HL-60 (cell line): ENCODE measurements around the gene NKAIN2.
"Not testable (repeated sequence)": the region's sequence is repeated elsewhere in the genome, so short reads cannot be mapped to it uniquely, and the experiment has no call there.

ENCODE experiments used
- GABPA ChIP-seq: IDR thresholded peaks from 2 replicates; pipeline ENCODE4 v1.6.1; 2012; ENCODE audit warnings: low read depth
- POLR2AphosphoS5 ChIP-seq: IDR thresholded peaks from 2 replicates; pipeline ENCODE4 v1.6.1; 2012; ENCODE audit warnings: low read depth
- SPI1 ChIP-seq: IDR thresholded peaks from 2 replicates; pipeline ENCODE4 v1.6.1; 2012; ENCODE audit warnings: low read depth, mild to moderate bottlenecking, borderline replicate concordance
- TF ChIP-seq, protein P1 (sequence below): IDR thresholded peaks from one replicate; pipeline ENCODE4 v1.5.1; 2011; ENCODE audit warnings: low read length, control low read depth, inconsistent platforms; ENCODE audit not compliant: insufficient read depth
- TF ChIP-seq, protein P2 (sequence below): IDR thresholded peaks from 2 replicates; pipeline ENCODE4 v1.6.1; 2012; ENCODE audit warnings: low read depth; ENCODE audit not compliant: insufficient replicate concordance

DNA sequence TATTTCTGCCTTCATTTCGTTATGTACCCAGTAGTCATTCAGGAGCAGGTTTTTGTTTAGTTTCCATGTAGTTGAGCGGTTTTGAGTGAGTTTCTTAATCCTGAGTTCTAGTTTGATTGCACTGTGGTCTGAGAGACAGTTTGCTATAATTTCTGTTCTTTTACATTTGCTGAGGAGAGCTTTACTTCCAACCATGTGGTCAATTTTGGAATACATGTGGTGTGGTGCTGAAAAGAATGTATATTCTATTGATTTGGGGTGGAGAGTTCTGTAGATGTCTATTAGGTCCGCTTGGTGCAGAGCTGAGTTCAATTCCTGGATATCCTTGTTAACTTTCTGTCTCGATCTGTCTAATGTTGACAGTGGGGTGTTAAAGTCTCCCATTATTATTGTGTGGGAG lies 606.8 kb downstream of the NKAIN2 start:
- TF ChIP-seq, protein P1, sequence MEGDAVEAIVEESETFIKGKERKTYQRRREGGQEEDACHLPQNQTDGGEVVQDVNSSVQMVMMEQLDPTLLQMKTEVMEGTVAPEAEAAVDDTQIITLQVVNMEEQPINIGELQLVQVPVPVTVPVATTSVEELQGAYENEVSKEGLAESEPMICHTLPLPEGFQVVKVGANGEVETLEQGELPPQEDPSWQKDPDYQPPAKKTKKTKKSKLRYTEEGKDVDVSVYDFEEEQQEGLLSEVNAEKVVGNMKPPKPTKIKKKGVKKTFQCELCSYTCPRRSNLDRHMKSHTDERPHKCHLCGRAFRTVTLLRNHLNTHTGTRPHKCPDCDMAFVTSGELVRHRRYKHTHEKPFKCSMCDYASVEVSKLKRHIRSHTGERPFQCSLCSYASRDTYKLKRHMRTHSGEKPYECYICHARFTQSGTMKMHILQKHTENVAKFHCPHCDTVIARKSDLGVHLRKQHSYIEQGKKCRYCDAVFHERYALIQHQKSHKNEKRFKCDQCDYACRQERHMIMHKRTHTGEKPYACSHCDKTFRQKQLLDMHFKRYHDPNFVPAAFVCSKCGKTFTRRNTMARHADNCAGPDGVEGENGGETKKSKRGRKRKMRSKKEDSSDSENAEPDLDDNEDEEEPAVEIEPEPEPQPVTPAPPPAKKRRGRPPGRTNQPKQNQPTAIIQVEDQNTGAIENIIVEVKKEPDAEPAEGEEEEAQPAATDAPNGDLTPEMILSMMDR: not testable (repeated sequence)
- TF ChIP-seq, protein P2, sequence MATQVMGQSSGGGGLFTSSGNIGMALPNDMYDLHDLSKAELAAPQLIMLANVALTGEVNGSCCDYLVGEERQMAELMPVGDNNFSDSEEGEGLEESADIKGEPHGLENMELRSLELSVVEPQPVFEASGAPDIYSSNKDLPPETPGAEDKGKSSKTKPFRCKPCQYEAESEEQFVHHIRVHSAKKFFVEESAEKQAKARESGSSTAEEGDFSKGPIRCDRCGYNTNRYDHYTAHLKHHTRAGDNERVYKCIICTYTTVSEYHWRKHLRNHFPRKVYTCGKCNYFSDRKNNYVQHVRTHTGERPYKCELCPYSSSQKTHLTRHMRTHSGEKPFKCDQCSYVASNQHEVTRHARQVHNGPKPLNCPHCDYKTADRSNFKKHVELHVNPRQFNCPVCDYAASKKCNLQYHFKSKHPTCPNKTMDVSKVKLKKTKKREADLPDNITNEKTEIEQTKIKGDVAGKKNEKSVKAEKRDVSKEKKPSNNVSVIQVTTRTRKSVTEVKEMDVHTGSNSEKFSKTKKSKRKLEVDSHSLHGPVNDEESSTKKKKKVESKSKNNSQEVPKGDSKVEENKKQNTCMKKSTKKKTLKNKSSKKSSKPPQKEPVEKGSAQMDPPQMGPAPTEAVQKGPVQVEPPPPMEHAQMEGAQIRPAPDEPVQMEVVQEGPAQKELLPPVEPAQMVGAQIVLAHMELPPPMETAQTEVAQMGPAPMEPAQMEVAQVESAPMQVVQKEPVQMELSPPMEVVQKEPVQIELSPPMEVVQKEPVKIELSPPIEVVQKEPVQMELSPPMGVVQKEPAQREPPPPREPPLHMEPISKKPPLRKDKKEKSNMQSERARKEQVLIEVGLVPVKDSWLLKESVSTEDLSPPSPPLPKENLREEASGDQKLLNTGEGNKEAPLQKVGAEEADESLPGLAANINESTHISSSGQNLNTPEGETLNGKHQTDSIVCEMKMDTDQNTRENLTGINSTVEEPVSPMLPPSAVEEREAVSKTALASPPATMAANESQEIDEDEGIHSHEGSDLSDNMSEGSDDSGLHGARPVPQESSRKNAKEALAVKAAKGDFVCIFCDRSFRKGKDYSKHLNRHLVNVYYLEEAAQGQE: not testable (repeated sequence)
- not testable (repeated sequence) for TF ChIP-seq POLR2AphosphoS5, GABPA, SPI1
